SU-DHL-6 (cell line): ENCODE data around the gene GPI.

Experiments used
- H2AFZ ChIP-seq: fragments of 200-600 bp; sonication (generic); 2 replicates; pipeline ENCODE4 v1.6.1; 2014; ENCODE audit warnings: low read depth, mild to moderate bottlenecking, moderate library complexity, mixed read lengths, antibody characterized with exemption, low read length; ENCODE audit not compliant: severe bottlenecking
- H3F3A ChIP-seq: fragments of 200-600 bp; shearing (Covaris generic); 2 replicates; pipeline ENCODE4 v1.6.0; 2016; ENCODE audit warnings: antibody characterized with exemption, mild to moderate bottlenecking; ENCODE audit not compliant: insufficient read depth
- H3K27ac ChIP-seq: fragments of 200-600 bp; sonication (generic); 2 replicates; pipeline ENCODE4 v1.5.1; 2016; ENCODE audit warnings: low read depth, mild to moderate bottlenecking, low read length, moderate library complexity, mixed read lengths
- H3K27me3 ChIP-seq: fragments of 200-600 bp; sonication (generic), shearing (Covaris generic); 2 replicates; pipeline ENCODE4 v1.6.0; 2014; ENCODE audit warnings: mild to moderate bottlenecking, low read length
- H3K36me3 ChIP-seq: fragments of 200-600 bp; sonication (generic); 2 replicates; pipeline ENCODE4 v1.6.1; 2014; ENCODE audit warnings: mild to moderate bottlenecking, low read length, mixed read lengths
- H3K4me2 ChIP-seq: fragments of 300-600, 200-600 bp; shearing (Covaris generic), sonication (generic); 2 replicates; pipeline ENCODE4 v1.6.0; 2014; ENCODE audit warnings: low read length, low read depth, mild to moderate bottlenecking; ENCODE audit not compliant: poor library complexity, severe bottlenecking
- H3K4me3 ChIP-seq: fragments of 200-600 bp; sonication (generic); 2 replicates; pipeline ENCODE4 v1.5.1; 2014; ENCODE audit warnings: antibody characterized with exemption, low read length, mild to moderate bottlenecking, mixed read lengths; ENCODE audit not compliant: insufficient read depth, poor library complexity, severe bottlenecking
- H3K79me2 ChIP-seq: fragments of 200-600 bp; sonication (generic); 2 replicates; pipeline ENCODE4 v1.6.1; 2014; ENCODE audit warnings: mild to moderate bottlenecking, low read length, moderate library complexity; ENCODE audit not compliant: insufficient read depth
- H3K9ac ChIP-seq: fragments of 200-600 bp; sonication (generic); 2 replicates; pipeline ENCODE4 v1.7.0; 2014; ENCODE audit warnings: mild to moderate bottlenecking, low read length
- H3K9me2 ChIP-seq: fragments of 200-600 bp; sonication (generic); replicated peaks from 2 replicates; pipeline ENCODE4 v1.6.1; 2014; ENCODE audit warnings: low read length; ENCODE audit not compliant: insufficient read depth
- H3K9me3 ChIP-seq: fragments of 200-600 bp; sonication (generic); 2 replicates; pipeline ENCODE4 v1.6.1; 2014; ENCODE audit warnings: low read length, mixed read lengths; ENCODE audit not compliant: insufficient read depth
- H4K20me1 ChIP-seq: fragments of 200-600 bp; sonication (generic); 2 replicates; pipeline ENCODE4 v1.6.1; 2014; ENCODE audit warnings: low read depth, mild to moderate bottlenecking, antibody characterized with exemption, low read length, moderate library complexity, mixed read lengths
- EZH2phosphoT487 ChIP-seq: fragments of 200-600 bp; sonication (generic), shearing (Covaris generic); conservative IDR thresholded peaks from 2 replicates; pipeline ENCODE4 v1.6.1; 2018; ENCODE audit warnings: mild to moderate bottlenecking, antibody characterized with exemption, low read length, moderate library complexity, mixed read lengths
- TF ChIP-seq, protein P1 (sequence below): fragments of 200-600 bp; sonication (generic); IDR thresholded peaks from one replicate; pipeline ENCODE4 v1.5.1; 2017; ENCODE audit warnings: antibody characterized with exemption, mild to moderate bottlenecking, low read length, moderate library complexity; ENCODE audit not compliant: insufficient read depth, poor library complexity, severe bottlenecking

Gene GPI

DNA sequence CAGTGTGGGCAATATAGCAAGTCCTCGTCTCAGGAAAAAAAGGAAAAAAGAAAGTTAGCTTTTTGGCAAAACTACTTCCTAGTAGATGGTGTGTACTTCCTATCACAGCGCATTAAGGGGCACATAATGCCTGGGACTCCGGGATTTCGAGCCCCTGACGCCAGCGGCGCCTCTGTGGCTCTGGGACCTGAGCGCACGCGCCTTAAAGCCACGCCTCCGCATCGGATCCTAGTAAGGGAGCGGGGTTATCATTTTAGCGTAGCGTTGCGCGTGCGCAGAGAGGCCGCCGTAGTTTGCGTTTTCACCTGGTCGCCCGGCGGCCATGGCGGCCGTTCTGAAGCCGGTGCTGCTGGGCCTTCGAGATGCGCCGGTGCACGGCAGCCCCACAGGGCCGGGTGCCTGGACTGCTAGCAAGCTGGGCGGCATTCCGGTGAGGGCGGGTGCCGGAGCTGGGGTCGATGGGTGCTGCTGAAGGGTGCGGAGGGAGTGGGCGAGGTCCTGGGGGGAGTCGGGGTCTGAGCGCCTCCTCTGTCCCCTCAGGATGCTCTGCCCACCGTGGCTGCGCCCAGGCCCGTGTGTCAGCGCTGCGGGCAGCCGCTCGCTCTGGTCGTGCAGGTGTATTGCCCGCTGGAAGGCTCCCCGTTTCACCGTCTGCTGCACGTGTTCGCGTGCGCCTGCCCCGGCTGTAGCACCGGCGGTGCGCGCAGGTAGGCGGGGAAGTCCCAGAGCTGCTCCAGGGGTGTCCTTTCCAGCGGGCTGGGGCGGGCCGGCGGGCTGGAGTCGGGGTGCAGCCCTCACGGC, 39.3 kb downstream of the GPI start, which contains the start of gene PDCD2L:
Gene PDCD2L, plus strand, starts transcription at position 291 of the 801 bp plus-strand sequence. Its CDS starts 32 bp downstream, at position 323.
- TF ChIP-seq EZH2phosphoT487 = no peak
- TF ChIP-seq, protein P1, sequence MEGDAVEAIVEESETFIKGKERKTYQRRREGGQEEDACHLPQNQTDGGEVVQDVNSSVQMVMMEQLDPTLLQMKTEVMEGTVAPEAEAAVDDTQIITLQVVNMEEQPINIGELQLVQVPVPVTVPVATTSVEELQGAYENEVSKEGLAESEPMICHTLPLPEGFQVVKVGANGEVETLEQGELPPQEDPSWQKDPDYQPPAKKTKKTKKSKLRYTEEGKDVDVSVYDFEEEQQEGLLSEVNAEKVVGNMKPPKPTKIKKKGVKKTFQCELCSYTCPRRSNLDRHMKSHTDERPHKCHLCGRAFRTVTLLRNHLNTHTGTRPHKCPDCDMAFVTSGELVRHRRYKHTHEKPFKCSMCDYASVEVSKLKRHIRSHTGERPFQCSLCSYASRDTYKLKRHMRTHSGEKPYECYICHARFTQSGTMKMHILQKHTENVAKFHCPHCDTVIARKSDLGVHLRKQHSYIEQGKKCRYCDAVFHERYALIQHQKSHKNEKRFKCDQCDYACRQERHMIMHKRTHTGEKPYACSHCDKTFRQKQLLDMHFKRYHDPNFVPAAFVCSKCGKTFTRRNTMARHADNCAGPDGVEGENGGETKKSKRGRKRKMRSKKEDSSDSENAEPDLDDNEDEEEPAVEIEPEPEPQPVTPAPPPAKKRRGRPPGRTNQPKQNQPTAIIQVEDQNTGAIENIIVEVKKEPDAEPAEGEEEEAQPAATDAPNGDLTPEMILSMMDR = no peak
- peak within 1 kb of the TSS; percentile 76 for H3K4me3 ChIP-seq
- peak within 1 kb of the TSS; percentile 96 for H2AFZ ChIP-seq
- H3K9me2 ChIP-seq = no peaks in the 10 kb centered on the region
- H3K27ac ChIP-seq = peak within 1 kb of the TSS; percentile 66
- peak within 1 kb of the TSS; percentile 73 for H3K4me2 ChIP-seq
- no peaks in the 10 kb centered on the region for H3K27me3 ChIP-seq
- peaks cover 34% of the 10 kb centered on the region for H3K79me2 ChIP-seq
- peaks cover 22% of the 10 kb centered on the region for H3F3A ChIP-seq
- peak within 1 kb of the TSS; percentile 90 for H3K9ac ChIP-seq
- no peaks in the 10 kb centered on the region for H3K9me3 ChIP-seq
- H3K36me3 ChIP-seq = 0 out of 2 replicates have a peak, but pooled peaks cover 3% of the 10 kb centered on the region
- no peaks in the 10 kb centered on the region for H4K20me1 ChIP-seq

DNA sequence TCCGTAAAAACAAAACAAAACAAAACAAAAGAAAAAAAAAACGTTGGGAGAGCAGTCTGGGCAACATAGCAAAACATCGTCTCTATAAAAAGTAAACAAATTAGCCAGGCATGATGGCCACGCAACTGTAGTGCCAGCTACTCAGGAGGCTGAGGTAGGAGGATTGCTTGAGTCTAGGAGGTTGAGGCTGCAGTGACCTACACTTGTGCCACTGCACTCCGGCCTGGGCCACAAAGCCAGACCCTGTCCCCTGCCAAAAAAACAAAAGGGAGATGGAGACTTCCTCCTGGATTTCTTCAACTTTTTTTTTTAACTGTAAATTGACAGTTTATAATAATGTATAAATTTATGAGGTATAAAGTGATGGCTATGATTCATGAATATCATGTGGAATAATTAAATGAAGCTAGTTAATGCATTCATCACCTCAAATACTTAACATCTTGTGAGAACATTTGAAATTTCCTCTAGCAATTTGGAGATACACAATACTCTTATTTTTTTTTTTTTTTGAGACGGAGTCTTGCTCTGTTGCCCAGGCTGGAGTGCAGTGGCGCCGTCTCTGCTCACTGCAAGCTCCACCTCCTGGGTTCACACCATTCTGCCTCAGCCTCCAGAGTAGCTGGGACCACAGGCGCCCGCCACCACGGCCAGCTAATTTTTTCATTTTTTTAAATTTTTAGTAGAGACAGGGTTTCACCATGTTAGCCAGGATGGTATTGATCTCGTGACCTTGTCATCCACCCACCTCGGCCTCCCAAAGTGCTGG, 41.1 kb downstream of the GPI start:
- Histone ChIP-seq H3K9me3 (no peaks in the 10 kb centered on the region), H3K36me3 (no peaks in the 10 kb centered on the region), H3F3A (peaks cover 22% of the 10 kb centered on the region), H4K20me1 (no peaks in the 10 kb centered on the region), H3K9me2 (no peaks in the 10 kb centered on the region), H3K79me2 (peaks cover 34% of the 10 kb centered on the region), H3K9ac (no peak overlapping the region), H3K27me3 (no peaks in the 10 kb centered on the region), H3K27ac (no peak overlapping the region), H3K4me3 (no peak overlapping the region), H2AFZ (no peak overlapping the region), H3K4me2 (peak overlapping the region; percentile 73)
- no peak for TF ChIP-seq EZH2phosphoT487
- TF ChIP-seq, protein P1 = no peak

DNA sequence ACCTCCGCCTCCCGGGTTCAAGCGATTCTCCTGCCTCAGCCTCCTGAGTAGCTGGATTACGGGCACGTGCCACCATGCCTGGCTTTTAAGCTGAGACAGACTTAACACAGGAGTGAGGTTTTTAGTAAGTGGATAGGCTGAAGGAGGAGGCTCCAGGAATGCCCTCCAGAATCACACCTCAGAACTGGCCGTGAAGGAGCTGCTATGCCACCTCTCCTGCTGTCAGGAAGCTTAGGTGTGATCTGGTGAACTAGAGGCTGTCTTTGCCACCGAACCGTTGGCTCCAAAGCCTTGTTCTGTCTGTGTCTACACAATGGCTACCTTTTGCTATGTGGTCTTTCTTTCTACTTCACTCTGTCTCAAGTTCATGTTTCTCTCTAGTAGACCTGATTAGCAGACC, 43.4 kb downstream of the GPI start:
- Histone ChIP-seq H3K27ac (no peak overlapping the region), H3K79me2 (peaks cover 34% of the 10 kb centered on the region), H3F3A (peaks cover 9% of the 10 kb centered on the region; the same call in 1 of the 2 replicates), H2AFZ (no peak overlapping the region), H3K27me3 (no peaks in the 10 kb centered on the region), H3K9ac (no peak overlapping the region), H3K9me2 (no peaks in the 10 kb centered on the region), H3K4me2 (no peak overlapping the region), H3K4me3 (no peak overlapping the region), H4K20me1 (no peaks in the 10 kb centered on the region), H3K36me3 (no peaks in the 10 kb centered on the region), H3K9me3 (no peaks in the 10 kb centered on the region)
- TF ChIP-seq EZH2phosphoT487 = no peak
- TF ChIP-seq, protein P1 = no peak
